NCI-H2029 (cell line): Measurements from ENCODE around the gene FYN.
"Not testable (repeated sequence)": the region's sequence is repeated elsewhere in the genome, so short reads cannot be mapped to it uniquely, and the experiment has no call there.

Experiments used
- DNase-seq: peaks from one replicate; lab custom pipeline; 2025; lab: John Stamatoyannopoulos, UW

The FYN gene

GRCh38 chr6:111660531-111660930 lies 212.7 kb downstream of the FYN start:
- DNase-seq, result no peak

GRCh38 chr6:111658462-111659154 lies 214.6 kb downstream of the FYN start:
- no peak for DNase-seq

GRCh38 chr6:111657146-111657545 lies 216.1 kb downstream of the FYN start:
- no peak for DNase-seq

GRCh38 chr6:111653979-111654378 lies 219.3 kb downstream of the FYN start:
- peak; percentile 90 for DNase-seq

- no peak for DNase-seq
Measured at GRCh38 chr6:111653434-111653833, 219.8 kb downstream of the FYN start.

GRCh38 chr6:111652156-111652555 lies 221.1 kb downstream of the FYN start:
- DNase-seq, result no peak

- peak; percentile 72 for DNase-seq
Measured at GRCh38 chr6:111651185-111652034, 221.8 kb downstream of the FYN start.

GRCh38 chr6:111650049-111650448 lies 223.2 kb downstream of the FYN start:
- DNase-seq, result no peak

GRCh38 chr6:111648100-111648499 lies 225.2 kb downstream of the FYN start:
- DNase-seq, result no peak

GRCh38 chr6:111646942-111647341 lies 226.3 kb downstream of the FYN start:
- no peak for DNase-seq

GRCh38 chr6:111646034-111646433 lies 227.2 kb downstream of the FYN start:
- no peak for DNase-seq

- DNase-seq, result no peak
Measured at GRCh38 chr6:111644893-111645430, 228.3 kb downstream of the FYN start.

GRCh38 chr6:111642463-111643158 lies 230.6 kb downstream of the FYN start:
- peak; percentile 26 for DNase-seq

- DNase-seq, result no peak
Measured at GRCh38 chr6:111639266-111639665, 234.0 kb downstream of the FYN start.

- DNase-seq, result not testable (repeated sequence)
Measured at GRCh38 chr6:111634981-111635380, 238.3 kb downstream of the FYN start.

- DNase-seq, result no peak
Measured at GRCh38 chr6:111633822-111634221, 239.4 kb downstream of the FYN start.

- DNase-seq, result no peak
Measured at GRCh38 chr6:111632468-111633247, 240.6 kb downstream of the FYN start.

- DNase-seq, result peak; percentile 4
Measured at GRCh38 chr6:111631903-111632460, 241.3 kb downstream of the FYN start.

GRCh38 chr6:111631018-111631417 lies 242.2 kb downstream of the FYN start:
- no peak for DNase-seq

- no peak for DNase-seq
Measured at GRCh38 chr6:111628142-111628850, 245.0 kb downstream of the FYN start.

- no peak for DNase-seq
Measured at GRCh38 chr6:111626441-111626840, 246.8 kb downstream of the FYN start.
